Measurements from ENCODE around the gene IKZF1.

GRCh38 chr7:50427518-50427917, 123.0 kb downstream of the IKZF1 start:
- TF ChIP-seq CTCF (IDR thresholded peaks at IDR 0.05; ENCODE audit: low read depth, low read length) (no peak), EZH2phosphoT487 (IDR thresholded peaks at IDR 0.05; ENCODE audit: low read depth) (no peak)

Data from OCI-LY3 (cell line).